GM12878 (cell line): ENCODE data around the gene TRABD. TPM values are rescaled to one million over a fixed set of nuclear protein-coding genes. Genes with fewer than 3 reads are reported as not detected.

Experiments
- ATAC-seq: fragments of 200-7000 bp; cut with Tn5 transposase; 3 replicates; pipeline ENCODE4 v1.9.1; 2020; ENCODE audit warnings: mild to moderate bottlenecking, moderate library complexity
- BruUV-seq: library from RNA; stranded (reverse); fragments of 400-500 nt; replicated peaks from 2 replicates; lab custom pipeline; 2021; lab: Mats Ljungman, UMichigan
- CTCF ChIA-PET: fragments of 300-600 bp; sonication (Branson Sonifier 250); formaldehyde crosslinking; extraction: SDS; loops from one replicate; lab custom pipeline; 2021; ENCODE audit warnings: inconsistent platforms; lab: Yijun Ruan, JAX
- POLR2A ChIA-PET: fragments of 350-600 bp; formaldehyde crosslinking; extraction: SDS; loops from one replicate; lab custom pipeline; 2021; ENCODE audit warnings: inconsistent platforms; lab: Charles Lee
- RAD21 ChIA-PET: fragments of 300-600 bp; sonication (Branson Sonifier 250); formaldehyde crosslinking; loops from one replicate; lab custom pipeline; 2023; ENCODE audit warnings: antibody characterized with exemption; ENCODE audit not compliant: unreplicated experiment; lab: Charles Lee
- SMC1A ChIA-PET: fragments of 300-600 bp; sonication (Branson Sonifier 250); formaldehyde crosslinking; loops from one replicate; lab custom pipeline; 2023; ENCODE audit not compliant: unreplicated experiment, uncharacterized antibody; lab: Charles Lee
- DNase-seq: peaks from one replicate; pipeline ENCODE4 v3.0.0-alpha.2; 2011; ENCODE audit warnings: low read depth, low spot score
- FAIRE-seq: peaks from 3 replicates; lab custom pipeline; 2011; peaks lifted over from hg19 to GRCh38; lab: Jason Lieb, UNC
- H2AFZ ChIP-seq: 2 replicates; pipeline ENCODE4 v1.6.0; 2011; ENCODE audit warnings: low read depth, low read length, control low read depth; ENCODE audit not compliant: control insufficient read depth
- H3K27ac ChIP-seq: 2 replicates; pipeline ENCODE4 v1.5.1; 2011; ENCODE audit warnings: control low read depth; ENCODE audit not compliant: control insufficient read depth, insufficient read depth
- H3K27me3 ChIP-seq, 2 experiments: replicated peaks in 1 of 2; 2 replicates each; pipeline versions ENCODE4 v1.6.0 to v1.6.1; 2011; ENCODE audit warnings: low read length in 1 of 2; ENCODE audit not compliant: control insufficient read depth in 2 of 2, insufficient read depth in 2 of 2
- H3K36me3 ChIP-seq, 2 experiments: 2 replicates each; pipeline ENCODE4 v1.5.1; 2011; ENCODE audit warnings: low read length in 1 of 2; ENCODE audit not compliant: control insufficient read depth in 2 of 2, insufficient read depth in 2 of 2
- H3K4me1 ChIP-seq: 2 replicates; pipeline ENCODE4 v1.6.1; 2011; ENCODE audit warnings: mild to moderate bottlenecking, low read length, moderate library complexity, mixed read lengths; ENCODE audit not compliant: control insufficient read depth, insufficient read depth
- H3K4me2 ChIP-seq: 2 replicates; pipeline ENCODE4 v1.6.0; 2011; ENCODE audit warnings: control low read depth; ENCODE audit not compliant: control insufficient read depth, insufficient read depth
- H3K4me3 ChIP-seq: fragments of 200-600 bp; sonication (generic); 2 replicates; pipeline ENCODE4 v1.5.1; 2016
- H3K79me2 ChIP-seq: 2 replicates; pipeline ENCODE4 v1.6.0; 2011; ENCODE audit warnings: low read length; ENCODE audit not compliant: control insufficient read depth, insufficient read depth
- H3K9ac ChIP-seq: 2 replicates; pipeline ENCODE4 v1.8.0; 2011; ENCODE audit warnings: low read length, control low read depth, mixed read lengths; ENCODE audit not compliant: control insufficient read depth, insufficient read depth
- H3K9me3 ChIP-seq: replicated peaks from 3 replicates; pipeline ENCODE4 v1.5.1; 2011; ENCODE audit warnings: mild to moderate bottlenecking, low read length; ENCODE audit not compliant: control insufficient read depth, insufficient read depth
- H4K20me1 ChIP-seq: 2 replicates; pipeline ENCODE4 v1.6.0; 2011; ENCODE audit not compliant: control insufficient read depth, insufficient read depth
- NFYA ChIP-seq: IDR thresholded peaks from 2 replicates; pipeline ENCODE4 v1.6.1; 2011; ENCODE audit warnings: low read depth, mild to moderate bottlenecking, low read length, improper control_type of control experiment, borderline replicate concordance
- SIX5 ChIP-seq: IDR thresholded peaks from 2 replicates; pipeline ENCODE4 v1.6.1; 2011; ENCODE audit warnings: mild to moderate bottlenecking, low read depth, low read length, moderate library complexity; ENCODE audit not compliant: severe bottlenecking
- WGBS: methylation state at CpG from one replicate; pipeline ENCODE4 v1.1.6; 2016; ENCODE audit warnings: low lambda C conversion rate; ENCODE audit not compliant: insufficient replicate concordance, insufficient coverage; ENCODE audit errors: missing lambda C conversion rate; 5-methylcytosine and 5-hydroxymethylcytosine counted together
- in situ Hi-C: fragments of 300-500 bp; cut with MboI; formaldehyde crosslinking; loops from 9 replicates; pipeline ENCODE4 v1.14.3; 2018; ENCODE audit warnings: mixed read lengths
- intact Hi-C: fragments of 100-400 bp; cut with micrococcal nuclease; formaldehyde crosslinking; loops from one replicate; pipeline ENCODE4 v1.14.2; 2022; ENCODE audit not compliant: unreplicated experiment
- polyA plus RNA-seq, 11 experiments: library from polyadenylated mRNA; depleted of rRNA in 4 of 11; unstranded in 6 of 11; stranded (reverse) in 5 of 11; fragments of >200 nt; fragmentation: Nextera tagmentation in 4 of 11; fragmentation: Illumina TruSeq in 1 of 11; extraction: Ambion mirVana in 4 of 11; extraction: Trizol in 1 of 11; gene quantifications; 1 replicate in 1 of 11; 2 replicates in 10 of 11; pipeline versions ENCODE4 v1.2.1 to v1.2.3, GENCODE V29; 2011 to 2016; ENCODE audit warnings: inconsistent platforms in 2 of 11, missing spikeins in 2 of 11, low read depth in 1 of 11
- total RNA-seq, 4 experiments: library from RNA; depleted of rRNA in 3 of 4; stranded (reverse); fragments of >200 nt in 3 of 4; fragmentation: Illumina TruSeq in 1 of 4; extraction: Trizol in 1 of 4; gene quantifications; 2 replicates each; pipeline versions ENCODE4 v1.2.1 to v1.2.3, GENCODE V29; 2013 to 2021
- TF ChIP-seq, protein P1 (sequence below): fragments of 450-650 bp; IDR thresholded peaks from 2 replicates; pipeline ENCODE4 v1.6.1; 2017; ENCODE audit warnings: antibody characterized with exemption, mild to moderate bottlenecking, moderate library complexity
- TF ChIP-seq, protein P2 (sequence below): fragments of 450-650 bp; formaldehyde crosslinking; IDR thresholded peaks from 2 replicates; pipeline ENCODE4 v1.5.0; 2022; ENCODE audit warnings: mild to moderate bottlenecking, missing genetic modification characterization
- TF ChIP-seq, protein P3 (sequence below): IDR thresholded peaks from 2 replicates; pipeline ENCODE4 v1.6.1; 2011; ENCODE audit warnings: low read depth, low read length, improper control_type of control experiment, borderline replicate concordance
- TF ChIP-seq, protein P4 (sequence below): fragments of 450-650 bp; IDR thresholded peaks from 2 replicates; pipeline ENCODE4 v1.6.1; 2017; ENCODE audit warnings: borderline replicate concordance
- TF ChIP-seq, protein P5 (sequence below): fragments of 450-650 bp; IDR thresholded peaks from 2 replicates; pipeline ENCODE4 v1.6.1; 2017; ENCODE audit warnings: mild to moderate bottlenecking, moderate library complexity

TRABD gene
- total and polyA plus RNA-seq, 10 of the 15 experiments (the other 5 are each of a cell fraction or from before 2014, with no cell fraction given): 0.43 to 116 (median 58.1) TPM

DNA sequence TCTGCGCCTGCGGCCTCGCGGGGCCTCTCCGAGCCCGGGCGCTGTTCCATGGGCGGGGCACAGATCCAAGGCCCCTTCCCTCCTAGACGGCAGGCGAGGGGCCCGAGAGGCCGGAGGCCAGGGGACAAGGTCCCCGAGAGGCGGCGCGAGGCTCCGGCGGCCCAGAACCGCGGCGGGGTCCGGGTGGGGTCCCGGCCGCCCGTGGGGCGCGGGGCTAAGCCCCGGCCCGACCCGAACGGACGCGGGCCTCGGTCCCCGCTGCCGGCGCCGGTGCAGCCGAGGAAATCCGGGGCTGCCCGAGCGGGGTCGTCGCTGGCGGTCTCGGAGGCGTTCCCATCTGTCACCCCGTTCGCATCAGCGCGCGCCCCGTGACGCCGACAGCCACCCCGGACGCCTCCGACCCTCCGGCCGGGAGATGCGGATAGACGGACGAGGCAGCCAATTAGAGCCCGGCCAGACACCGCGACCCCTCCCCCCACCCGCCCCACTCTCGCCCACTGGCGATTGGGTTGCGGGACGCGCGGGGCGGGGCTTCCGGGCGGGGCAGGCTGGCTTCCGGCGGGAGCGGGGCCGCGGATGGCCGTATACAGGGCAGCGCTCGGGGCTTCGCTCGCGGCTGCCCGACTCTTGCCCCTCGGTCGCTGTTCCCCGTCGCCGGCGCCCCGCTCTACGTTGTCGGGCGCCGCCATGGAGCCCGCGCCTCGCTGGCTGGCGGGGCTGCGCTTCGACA is 14.9 kb downstream of the TRABD start, which contains the start of gene SELENOO:
SELENOO (plus strand) TSS at position 551 of the 730 bp plus-strand sequence; CDS start at position 577, 26 bp downstream.
- Histone ChIP-seq H3K9me3 (no peaks in the 10 kb centered on the region), H3K79me2 (peaks cover 15% of the 10 kb centered on the region), H3K27me3 (no peaks in the 10 kb centered on the region), H4K20me1 (no peaks in the 10 kb centered on the region), H3K4me1 (peaks cover 10% of the 10 kb centered on the region), H2AFZ (peak within 1 kb of the TSS; percentile 71), H3K4me3 (peak within 1 kb of the TSS; percentile 84), H3K4me2 (peak within 1 kb of the TSS; percentile 98), H3K36me3 (peaks cover 6 to 23% of the 10 kb centered on the region in 2 experiments), H3K27ac (peak within 1 kb of the TSS; percentile 77), H3K9ac (peak within 1 kb of the TSS; percentile 74)
- ChIA-PET POLR2A (interaction anchor here (1.0 to 1.2 kb wide), 2 partner anchors 9 kb away, joined by 3 to 5 read pairs; no protein-coding TSS in a partner anchor), CTCF (no interaction called here), SMC1A (no interaction called here), RAD21 (interaction anchor here (1.0 kb wide), 1 partner anchor 14 kb away, joined by 4 read pairs; no protein-coding TSS in a partner anchor)
- FAIRE-seq: peak; percentile 52
- peak; percentile 94 for ATAC-seq
- TSS peak; percentile 86 for BruUV-seq
- 2% methylated on average over 54 of the region's 105 CpGs for WGBS
- DNase-seq: no peak
- intact Hi-C loops: no loop called here
- in situ Hi-C loops: no loop called here
- TF ChIP-seq, protein P1, sequence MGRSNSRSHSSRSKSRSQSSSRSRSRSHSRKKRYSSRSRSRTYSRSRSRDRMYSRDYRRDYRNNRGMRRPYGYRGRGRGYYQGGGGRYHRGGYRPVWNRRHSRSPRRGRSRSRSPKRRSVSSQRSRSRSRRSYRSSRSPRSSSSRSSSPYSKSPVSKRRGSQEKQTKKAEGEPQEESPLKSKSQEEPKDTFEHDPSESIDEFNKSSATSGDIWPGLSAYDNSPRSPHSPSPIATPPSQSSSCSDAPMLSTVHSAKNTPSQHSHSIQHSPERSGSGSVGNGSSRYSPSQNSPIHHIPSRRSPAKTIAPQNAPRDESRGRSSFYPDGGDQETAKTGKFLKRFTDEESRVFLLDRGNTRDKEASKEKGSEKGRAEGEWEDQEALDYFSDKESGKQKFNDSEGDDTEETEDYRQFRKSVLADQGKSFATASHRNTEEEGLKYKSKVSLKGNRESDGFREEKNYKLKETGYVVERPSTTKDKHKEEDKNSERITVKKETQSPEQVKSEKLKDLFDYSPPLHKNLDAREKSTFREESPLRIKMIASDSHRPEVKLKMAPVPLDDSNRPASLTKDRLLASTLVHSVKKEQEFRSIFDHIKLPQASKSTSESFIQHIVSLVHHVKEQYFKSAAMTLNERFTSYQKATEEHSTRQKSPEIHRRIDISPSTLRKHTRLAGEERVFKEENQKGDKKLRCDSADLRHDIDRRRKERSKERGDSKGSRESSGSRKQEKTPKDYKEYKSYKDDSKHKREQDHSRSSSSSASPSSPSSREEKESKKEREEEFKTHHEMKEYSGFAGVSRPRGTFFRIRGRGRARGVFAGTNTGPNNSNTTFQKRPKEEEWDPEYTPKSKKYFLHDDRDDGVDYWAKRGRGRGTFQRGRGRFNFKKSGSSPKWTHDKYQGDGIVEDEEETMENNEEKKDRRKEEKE: 0 out of 2 replicates have a peak, but pooled peaks have one; percentile 11
- TF ChIP-seq, protein P2, sequence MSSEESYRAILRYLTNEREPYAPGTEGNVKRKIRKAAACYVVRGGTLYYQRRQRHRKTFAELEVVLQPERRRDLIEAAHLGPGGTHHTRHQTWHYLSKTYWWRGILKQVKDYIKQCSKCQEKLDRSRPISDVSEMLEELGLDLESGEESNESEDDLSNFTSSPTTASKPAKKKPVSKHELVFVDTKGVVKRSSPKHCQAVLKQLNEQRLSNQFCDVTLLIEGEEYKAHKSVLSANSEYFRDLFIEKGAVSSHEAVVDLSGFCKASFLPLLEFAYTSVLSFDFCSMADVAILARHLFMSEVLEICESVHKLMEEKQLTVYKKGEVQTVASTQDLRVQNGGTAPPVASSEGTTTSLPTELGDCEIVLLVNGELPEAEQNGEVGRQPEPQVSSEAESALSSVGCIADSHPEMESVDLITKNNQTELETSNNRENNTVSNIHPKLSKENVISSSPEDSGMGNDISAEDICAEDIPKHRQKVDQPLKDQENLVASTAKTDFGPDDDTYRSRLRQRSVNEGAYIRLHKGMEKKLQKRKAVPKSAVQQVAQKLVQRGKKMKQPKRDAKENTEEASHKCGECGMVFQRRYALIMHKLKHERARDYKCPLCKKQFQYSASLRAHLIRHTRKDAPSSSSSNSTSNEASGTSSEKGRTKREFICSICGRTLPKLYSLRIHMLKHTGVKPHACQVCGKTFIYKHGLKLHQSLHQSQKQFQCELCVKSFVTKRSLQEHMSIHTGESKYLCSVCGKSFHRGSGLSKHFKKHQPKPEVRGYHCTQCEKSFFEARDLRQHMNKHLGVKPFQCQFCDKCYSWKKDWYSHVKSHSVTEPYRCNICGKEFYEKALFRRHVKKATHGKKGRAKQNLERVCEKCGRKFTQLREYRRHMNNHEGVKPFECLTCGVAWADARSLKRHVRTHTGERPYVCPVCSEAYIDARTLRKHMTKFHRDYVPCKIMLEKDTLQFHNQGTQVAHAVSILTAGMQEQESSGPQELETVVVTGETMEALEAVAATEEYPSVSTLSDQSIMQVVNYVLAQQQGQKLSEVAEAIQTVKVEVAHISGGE (CRISPR knock-in tag): no peak
- TF ChIP-seq SIX5: peak; percentile 63
- TF ChIP-seq, protein P3, sequence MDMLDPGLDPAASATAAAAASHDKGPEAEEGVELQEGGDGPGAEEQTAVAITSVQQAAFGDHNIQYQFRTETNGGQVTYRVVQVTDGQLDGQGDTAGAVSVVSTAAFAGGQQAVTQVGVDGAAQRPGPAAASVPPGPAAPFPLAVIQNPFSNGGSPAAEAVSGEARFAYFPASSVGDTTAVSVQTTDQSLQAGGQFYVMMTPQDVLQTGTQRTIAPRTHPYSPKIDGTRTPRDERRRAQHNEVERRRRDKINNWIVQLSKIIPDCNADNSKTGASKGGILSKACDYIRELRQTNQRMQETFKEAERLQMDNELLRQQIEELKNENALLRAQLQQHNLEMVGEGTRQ: no peak
- TF ChIP-seq NFYA: no peak
- TF ChIP-seq, protein P4, sequence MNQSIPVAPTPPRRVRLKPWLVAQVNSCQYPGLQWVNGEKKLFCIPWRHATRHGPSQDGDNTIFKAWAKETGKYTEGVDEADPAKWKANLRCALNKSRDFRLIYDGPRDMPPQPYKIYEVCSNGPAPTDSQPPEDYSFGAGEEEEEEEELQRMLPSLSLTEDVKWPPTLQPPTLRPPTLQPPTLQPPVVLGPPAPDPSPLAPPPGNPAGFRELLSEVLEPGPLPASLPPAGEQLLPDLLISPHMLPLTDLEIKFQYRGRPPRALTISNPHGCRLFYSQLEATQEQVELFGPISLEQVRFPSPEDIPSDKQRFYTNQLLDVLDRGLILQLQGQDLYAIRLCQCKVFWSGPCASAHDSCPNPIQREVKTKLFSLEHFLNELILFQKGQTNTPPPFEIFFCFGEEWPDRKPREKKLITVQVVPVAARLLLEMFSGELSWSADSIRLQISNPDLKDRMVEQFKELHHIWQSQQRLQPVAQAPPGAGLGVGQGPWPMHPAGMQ: no peak
- TF ChIP-seq, protein P5, sequence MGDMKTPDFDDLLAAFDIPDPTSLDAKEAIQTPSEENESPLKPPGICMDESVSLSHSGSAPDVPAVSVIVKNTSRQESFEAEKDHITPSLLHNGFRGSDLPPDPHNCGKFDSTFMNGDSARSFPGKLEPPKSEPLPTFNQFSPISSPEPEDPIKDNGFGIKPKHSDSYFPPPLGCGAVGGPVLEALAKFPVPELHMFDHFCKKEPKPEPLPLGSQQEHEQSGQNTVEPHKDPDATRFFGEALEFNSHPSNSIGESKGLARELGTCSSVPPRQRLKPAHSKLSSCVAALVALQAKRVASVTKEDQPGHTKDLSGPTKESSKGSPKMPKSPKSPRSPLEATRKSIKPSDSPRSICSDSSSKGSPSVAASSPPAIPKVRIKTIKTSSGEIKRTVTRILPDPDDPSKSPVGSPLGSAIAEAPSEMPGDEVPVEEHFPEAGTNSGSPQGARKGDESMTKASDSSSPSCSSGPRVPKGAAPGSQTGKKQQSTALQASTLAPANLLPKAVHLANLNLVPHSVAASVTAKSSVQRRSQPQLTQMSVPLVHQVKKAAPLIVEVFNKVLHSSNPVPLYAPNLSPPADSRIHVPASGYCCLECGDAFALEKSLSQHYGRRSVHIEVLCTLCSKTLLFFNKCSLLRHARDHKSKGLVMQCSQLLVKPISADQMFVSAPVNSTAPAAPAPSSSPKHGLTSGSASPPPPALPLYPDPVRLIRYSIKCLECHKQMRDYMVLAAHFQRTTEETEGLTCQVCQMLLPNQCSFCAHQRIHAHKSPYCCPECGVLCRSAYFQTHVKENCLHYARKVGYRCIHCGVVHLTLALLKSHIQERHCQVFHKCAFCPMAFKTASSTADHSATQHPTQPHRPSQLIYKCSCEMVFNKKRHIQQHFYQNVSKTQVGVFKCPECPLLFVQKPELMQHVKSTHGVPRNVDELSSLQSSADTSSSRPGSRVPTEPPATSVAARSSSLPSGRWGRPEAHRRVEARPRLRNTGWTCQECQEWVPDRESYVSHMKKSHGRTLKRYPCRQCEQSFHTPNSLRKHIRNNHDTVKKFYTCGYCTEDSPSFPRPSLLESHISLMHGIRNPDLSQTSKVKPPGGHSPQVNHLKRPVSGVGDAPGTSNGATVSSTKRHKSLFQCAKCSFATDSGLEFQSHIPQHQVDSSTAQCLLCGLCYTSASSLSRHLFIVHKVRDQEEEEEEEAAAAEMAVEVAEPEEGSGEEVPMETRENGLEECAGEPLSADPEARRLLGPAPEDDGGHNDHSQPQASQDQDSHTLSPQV: no peak
